Testis (tissue), 2 donors: Measurements from ENCODE around the gene MOV10L1.

Source experiments
- POLR2A ChIP-seq: fragments of 450-650 bp; IDR thresholded peaks from one replicate; pipeline ENCODE4 v1.6.1; 2017; ENCODE audit warnings: antibody characterized with exemption, mild to moderate bottlenecking, moderate library complexity
- TF ChIP-seq, protein P1 (sequence below), 3 experiments: fragments of 450-650 bp in 2 of 3; fragments of 200-600 bp in 1 of 3; sonication (generic) in 1 of 3; IDR thresholded peaks; one replicate each; pipeline ENCODE4 v1.5.1; 2016 to 2019; ENCODE audit warnings: antibody characterized with exemption in 3 of 3, mild to moderate bottlenecking in 2 of 3, moderate library complexity in 1 of 3

- TF ChIP-seq, protein P1, sequence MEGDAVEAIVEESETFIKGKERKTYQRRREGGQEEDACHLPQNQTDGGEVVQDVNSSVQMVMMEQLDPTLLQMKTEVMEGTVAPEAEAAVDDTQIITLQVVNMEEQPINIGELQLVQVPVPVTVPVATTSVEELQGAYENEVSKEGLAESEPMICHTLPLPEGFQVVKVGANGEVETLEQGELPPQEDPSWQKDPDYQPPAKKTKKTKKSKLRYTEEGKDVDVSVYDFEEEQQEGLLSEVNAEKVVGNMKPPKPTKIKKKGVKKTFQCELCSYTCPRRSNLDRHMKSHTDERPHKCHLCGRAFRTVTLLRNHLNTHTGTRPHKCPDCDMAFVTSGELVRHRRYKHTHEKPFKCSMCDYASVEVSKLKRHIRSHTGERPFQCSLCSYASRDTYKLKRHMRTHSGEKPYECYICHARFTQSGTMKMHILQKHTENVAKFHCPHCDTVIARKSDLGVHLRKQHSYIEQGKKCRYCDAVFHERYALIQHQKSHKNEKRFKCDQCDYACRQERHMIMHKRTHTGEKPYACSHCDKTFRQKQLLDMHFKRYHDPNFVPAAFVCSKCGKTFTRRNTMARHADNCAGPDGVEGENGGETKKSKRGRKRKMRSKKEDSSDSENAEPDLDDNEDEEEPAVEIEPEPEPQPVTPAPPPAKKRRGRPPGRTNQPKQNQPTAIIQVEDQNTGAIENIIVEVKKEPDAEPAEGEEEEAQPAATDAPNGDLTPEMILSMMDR (IDR thresholded peaks at IDR 0.05) = no peak
- no peak for TF ChIP-seq POLR2A
Measured at GRCh38 chr22:50141891-50142363, 52.1 kb downstream of the MOV10L1 start.
